ENCODE results near the gene MRPL32. TPM values are rescaled to one million over a fixed set of nuclear protein-coding genes. Genes with fewer than 3 reads are reported as not detected.

MRPL32 gene
- total RNA-seq, 1 experiment from 2014 or later, result 61.6 TPM

DNA sequence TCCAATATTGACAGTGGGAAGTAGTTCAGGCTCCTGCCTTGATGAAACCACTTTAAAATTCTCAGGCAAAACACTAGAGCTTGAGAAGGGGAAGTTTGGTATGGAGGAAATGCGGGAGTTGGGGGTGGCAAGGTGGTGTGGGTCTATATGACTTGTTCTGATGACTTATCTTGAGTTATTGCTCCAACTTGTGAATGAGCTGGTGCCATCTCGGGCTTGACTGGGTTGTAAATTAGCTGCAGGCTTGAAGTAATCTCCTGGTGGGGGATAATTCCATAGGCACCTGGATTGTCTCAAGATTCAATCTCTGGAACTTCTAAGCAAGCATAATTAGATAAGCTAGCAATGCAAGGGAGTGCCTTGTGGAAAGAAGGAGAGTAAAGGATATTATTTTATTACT lies 29.0 kb downstream of the MRPL32 start:
- H3K27me3 ChIP-seq (replicated peaks; ENCODE audit: control insufficient read depth, insufficient read depth, low read length), result no peaks in the 10 kb centered on the region

DNA sequence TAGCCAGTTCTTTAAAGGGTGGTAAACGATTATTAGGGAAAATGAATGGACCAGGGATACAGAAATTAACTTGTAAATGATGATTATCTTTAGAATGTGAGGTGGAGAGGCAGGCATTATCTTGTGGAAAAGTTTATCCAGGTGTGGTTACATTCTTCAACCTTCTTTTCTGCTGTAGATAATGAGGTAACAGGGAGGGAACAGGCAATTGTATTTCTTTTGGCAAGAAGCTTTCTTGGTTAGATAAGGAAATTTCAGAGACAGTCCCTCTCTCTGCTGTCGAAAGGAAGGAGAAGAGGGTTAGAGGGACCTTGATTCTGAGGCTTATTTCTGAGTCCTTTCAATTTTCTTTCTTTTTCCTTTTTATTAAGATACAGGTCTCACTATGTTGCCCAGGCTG lies 32.1 kb downstream of the MRPL32 start:
- no peaks in the 10 kb centered on the region for H3K9me3 Mint-ChIP-seq (ENCODE audit: unreplicated experiment)
- Histone ChIP-seq H3K4me1 (no peaks in the 10 kb centered on the region), H3K36me3 (ENCODE audit: control insufficient read depth, insufficient read depth, low read length) (no peaks in the 10 kb centered on the region), H3K4me3 (ENCODE audit: low read depth, low read length) (no peak overlapping the region), H3K9me3 (peaks cover 3% of the 10 kb centered on the region; the same call in 1 of the 2 replicates), H3K27me3 (replicated peaks; ENCODE audit: control insufficient read depth, insufficient read depth, low read length) (no peaks in the 10 kb centered on the region)
- TF ChIP-seq, protein P1, sequence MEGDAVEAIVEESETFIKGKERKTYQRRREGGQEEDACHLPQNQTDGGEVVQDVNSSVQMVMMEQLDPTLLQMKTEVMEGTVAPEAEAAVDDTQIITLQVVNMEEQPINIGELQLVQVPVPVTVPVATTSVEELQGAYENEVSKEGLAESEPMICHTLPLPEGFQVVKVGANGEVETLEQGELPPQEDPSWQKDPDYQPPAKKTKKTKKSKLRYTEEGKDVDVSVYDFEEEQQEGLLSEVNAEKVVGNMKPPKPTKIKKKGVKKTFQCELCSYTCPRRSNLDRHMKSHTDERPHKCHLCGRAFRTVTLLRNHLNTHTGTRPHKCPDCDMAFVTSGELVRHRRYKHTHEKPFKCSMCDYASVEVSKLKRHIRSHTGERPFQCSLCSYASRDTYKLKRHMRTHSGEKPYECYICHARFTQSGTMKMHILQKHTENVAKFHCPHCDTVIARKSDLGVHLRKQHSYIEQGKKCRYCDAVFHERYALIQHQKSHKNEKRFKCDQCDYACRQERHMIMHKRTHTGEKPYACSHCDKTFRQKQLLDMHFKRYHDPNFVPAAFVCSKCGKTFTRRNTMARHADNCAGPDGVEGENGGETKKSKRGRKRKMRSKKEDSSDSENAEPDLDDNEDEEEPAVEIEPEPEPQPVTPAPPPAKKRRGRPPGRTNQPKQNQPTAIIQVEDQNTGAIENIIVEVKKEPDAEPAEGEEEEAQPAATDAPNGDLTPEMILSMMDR (IDR thresholded peaks at IDR 0.05; ENCODE audit: insufficient read depth in 1 of 2, low read depth in 1 of 2, low read length in 1 of 2, severe bottlenecking in 1 of 2, unreplicated experiment in 1 of 2), result no peak
- H3K36me3 Mint-ChIP-seq (ENCODE audit: insufficient read depth, unreplicated experiment), result no peaks in the 10 kb centered on the region
- POLR2A ChIA-PET, result no interaction called here
- BruUV-seq (replicated peaks), result no TSS peak
- CTCF ChIA-PET, result no interaction called here
- no peaks in the 10 kb centered on the region for H3K4me1 Mint-ChIP-seq (ENCODE audit: low read depth, unreplicated experiment)
- no peak overlapping the region for H3K4me3 Mint-ChIP-seq (ENCODE audit: unreplicated experiment)
- intact Hi-C loops (cut with micrococcal nuclease; ENCODE audit: unreplicated experiment), result no loop called here
- no peak for DNase-seq
- peaks cover 22% of the 10 kb centered on the region for H3K27me3 Mint-ChIP-seq (ENCODE audit: insufficient read depth, unreplicated experiment)
- H3K27ac Mint-ChIP-seq (ENCODE audit: unreplicated experiment), result no peak overlapping the region

More for the DNA sequence above, 29.0 kb downstream of the MRPL32 start:
- DNase-seq, result no peak
- H3K27me3 Mint-ChIP-seq (ENCODE audit: insufficient read depth, unreplicated experiment), result peaks cover 13% of the 10 kb centered on the region
- no peaks in the 10 kb centered on the region for H3K4me1 Mint-ChIP-seq (ENCODE audit: low read depth, unreplicated experiment)
- no peak overlapping the region for H3K27ac Mint-ChIP-seq (ENCODE audit: unreplicated experiment)
- H3K4me3 ChIP-seq (ENCODE audit: low read depth, low read length), result no peak overlapping the region
- ChIA-PET CTCF (no interaction called here), POLR2A (no interaction called here)
- H3K4me3 Mint-ChIP-seq (ENCODE audit: unreplicated experiment), result no peak overlapping the region
- peaks cover 6% of the 10 kb centered on the region; the same call in 1 of the 2 replicates for H3K9me3 ChIP-seq
- H3K36me3 ChIP-seq (ENCODE audit: control insufficient read depth, insufficient read depth, low read length), result no peaks in the 10 kb centered on the region
- BruUV-seq (replicated peaks), result no TSS peak
- TF ChIP-seq, protein P1 (IDR thresholded peaks at IDR 0.05; ENCODE audit: insufficient read depth in 1 of 2, low read depth in 1 of 2, low read length in 1 of 2, severe bottlenecking in 1 of 2, unreplicated experiment in 1 of 2), result no peak
- H3K36me3 Mint-ChIP-seq (ENCODE audit: insufficient read depth, unreplicated experiment), result no peaks in the 10 kb centered on the region
- H3K4me1 ChIP-seq, result no peaks in the 10 kb centered on the region
- intact Hi-C loops (cut with micrococcal nuclease; ENCODE audit: unreplicated experiment), result no loop called here
- no peaks in the 10 kb centered on the region for H3K9me3 Mint-ChIP-seq (ENCODE audit: unreplicated experiment)

DNA sequence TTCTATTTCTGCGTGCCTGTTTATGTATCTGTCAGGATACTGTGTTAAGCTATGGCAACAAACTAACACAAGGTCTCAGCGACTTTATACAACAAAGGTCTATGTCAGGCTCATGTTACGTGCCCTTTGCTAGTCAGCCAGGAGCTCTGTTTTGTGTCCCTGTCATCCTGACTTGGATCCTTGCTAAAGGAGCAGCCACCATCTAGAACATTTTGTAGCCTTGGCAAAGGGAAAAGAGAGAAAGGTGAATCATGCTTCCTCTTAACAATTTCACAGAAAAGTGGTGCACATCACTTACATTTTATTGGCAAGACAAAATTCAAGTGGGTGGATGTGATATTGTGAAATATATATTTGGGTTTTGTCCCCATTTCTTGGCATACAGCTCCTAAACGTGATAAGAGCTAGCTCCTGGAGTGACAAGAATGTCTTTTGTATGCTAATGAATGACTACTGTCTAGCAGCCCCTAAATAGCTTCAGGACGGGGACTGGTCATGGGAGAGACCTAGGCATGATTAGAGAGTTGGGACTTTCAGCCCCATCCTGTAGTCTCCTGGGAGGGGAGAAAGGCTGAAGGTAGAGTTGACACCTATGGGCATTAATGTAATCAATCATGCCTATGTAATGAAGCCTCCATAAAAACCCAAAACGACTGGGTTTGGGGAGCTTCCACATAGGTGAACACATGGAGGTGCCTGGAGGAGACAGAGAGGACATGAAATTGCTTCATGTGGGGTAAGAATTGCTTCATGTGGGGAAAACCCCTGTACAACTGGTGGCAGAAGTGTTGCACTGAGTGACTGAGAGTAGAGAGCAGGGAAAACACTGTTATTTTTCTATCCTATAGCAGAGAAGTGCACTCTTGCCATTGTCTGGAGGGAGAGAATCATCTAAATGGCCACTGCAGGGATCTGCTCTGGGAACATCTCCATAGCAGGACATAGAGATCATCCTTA lies 33.0 kb downstream of the MRPL32 start:
- no peak overlapping the region for H3K4me3 Mint-ChIP-seq (ENCODE audit: unreplicated experiment)
- DNase-seq, result no peak
- Histone ChIP-seq H3K4me1 (no peaks in the 10 kb centered on the region), H3K4me3 (ENCODE audit: low read depth, low read length) (no peak overlapping the region), H3K27me3 (replicated peaks; ENCODE audit: control insufficient read depth, insufficient read depth, low read length) (no peaks in the 10 kb centered on the region), H3K9me3 (no peaks in the 10 kb centered on the region; the same call in 1 of the 2 replicates), H3K36me3 (ENCODE audit: control insufficient read depth, insufficient read depth, low read length) (no peaks in the 10 kb centered on the region)
- no peaks in the 10 kb centered on the region for H3K36me3 Mint-ChIP-seq (ENCODE audit: insufficient read depth, unreplicated experiment)
- CTCF ChIA-PET, result interaction anchor here (0.6 kb wide), 1 partner anchor 798 kb away, joined by 3 read pairs; no protein-coding TSS in a partner anchor
- peaks cover 22% of the 10 kb centered on the region for H3K27me3 Mint-ChIP-seq (ENCODE audit: insufficient read depth, unreplicated experiment)
- H3K4me1 Mint-ChIP-seq (ENCODE audit: low read depth, unreplicated experiment), result no peaks in the 10 kb centered on the region
- no peaks in the 10 kb centered on the region for H3K9me3 Mint-ChIP-seq (ENCODE audit: unreplicated experiment)
- TF ChIP-seq, protein P1 (IDR thresholded peaks at IDR 0.05; ENCODE audit: insufficient read depth in 1 of 2, low read depth in 1 of 2, low read length in 1 of 2, severe bottlenecking in 1 of 2, unreplicated experiment in 1 of 2), result no peak
- intact Hi-C loops (cut with micrococcal nuclease; ENCODE audit: unreplicated experiment), result no loop called here
- POLR2A ChIA-PET, result no interaction called here
- H3K27ac Mint-ChIP-seq (ENCODE audit: unreplicated experiment), result no peak overlapping the region
- BruUV-seq (replicated peaks), result no TSS peak

Data from Caco-2 (cell line).